HG02938 (cell line): ENCODE data around the gene P3H2.
A peak's percentile ranks its signal among the peaks of the same experiment; 100 is the strongest.

Source experiments
- ATAC-seq: cut with Tn5 transposase; IDR thresholded peaks from one replicate; pipeline ENCODE4 v1.9.1; 2021; ENCODE audit warnings: mild to moderate bottlenecking, moderate library complexity; ENCODE audit not compliant: unreplicated experiment

Gene P3H2

DNA sequence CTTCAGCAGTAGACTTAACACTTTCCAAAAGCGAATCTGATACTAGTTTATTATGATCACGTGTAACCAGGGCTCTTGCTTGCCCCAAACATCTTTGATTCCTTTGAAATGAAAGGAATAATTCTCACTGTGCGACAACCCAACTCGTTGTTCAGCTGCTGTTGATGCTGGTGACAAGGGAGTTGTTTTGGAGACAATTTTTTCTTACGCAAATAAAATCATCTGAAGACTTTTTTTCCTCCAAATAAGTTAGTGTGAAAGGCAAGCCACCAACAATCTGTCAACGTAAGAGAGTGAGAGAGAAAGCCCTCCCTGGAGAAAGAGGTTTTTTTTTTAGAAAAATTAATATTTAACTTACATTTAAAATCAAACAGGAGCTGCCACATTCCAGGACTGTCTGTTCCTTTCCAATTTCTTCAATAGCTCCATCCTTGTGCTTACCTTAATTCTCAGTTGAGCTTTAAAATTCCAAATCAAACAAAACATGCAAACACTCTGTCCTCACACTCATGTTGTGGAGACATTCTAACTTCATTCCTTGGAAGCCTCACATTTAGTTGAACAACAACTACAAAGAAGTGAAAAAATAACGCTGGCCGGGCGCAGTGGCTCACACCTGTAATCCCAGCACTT is 4.9 kb upstream of the P3H2 start:
- ATAC-seq: no peak

DNA sequence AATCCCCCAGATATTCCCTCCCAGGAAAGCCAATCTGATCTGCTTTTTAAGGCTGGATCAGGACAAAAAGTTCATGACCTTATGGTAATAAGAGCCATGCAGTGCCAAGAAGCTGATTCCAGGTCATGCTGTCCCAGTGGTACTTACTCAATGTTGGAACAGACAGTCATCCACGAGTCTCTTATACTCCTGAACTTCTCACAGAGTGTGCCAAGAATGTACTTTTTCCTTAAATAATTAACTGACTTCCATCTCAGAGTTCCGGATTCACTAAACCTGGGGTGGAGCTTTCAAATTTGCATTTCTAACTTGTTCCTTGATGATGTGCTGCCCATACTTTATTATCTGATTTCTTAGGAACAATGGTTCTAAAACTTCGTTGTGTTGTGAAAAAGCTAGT is 3.4 kb upstream of the P3H2 start:
- ATAC-seq: no peak

DNA sequence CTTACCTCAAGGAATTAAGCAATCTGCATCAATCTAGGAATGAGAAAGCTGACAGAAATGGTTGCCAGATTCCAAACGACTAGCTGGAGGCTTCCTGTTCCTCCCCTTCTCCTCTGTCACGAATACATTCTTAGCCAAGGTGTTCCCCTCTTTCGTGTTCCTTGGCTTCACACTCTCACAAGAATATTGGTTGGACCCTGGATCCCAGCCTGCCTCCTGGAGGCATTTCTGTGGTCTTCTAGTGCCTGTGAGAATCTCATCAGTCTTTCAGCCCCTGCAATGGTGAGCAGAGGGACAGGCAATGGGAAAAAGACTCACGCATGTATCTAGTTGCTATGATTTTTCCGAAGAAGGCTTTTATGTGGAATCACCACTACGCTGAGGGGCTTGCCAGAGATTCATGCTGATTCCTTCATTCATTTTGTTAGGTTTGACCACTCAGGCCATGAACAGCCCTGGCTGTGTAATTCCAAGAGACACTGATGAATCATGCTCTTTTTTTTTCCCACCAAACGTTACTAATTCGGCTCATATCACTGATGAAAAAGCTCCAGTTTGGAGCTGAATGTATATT is 1.6 kb upstream of the P3H2 start:
- ATAC-seq: no peak

DNA sequence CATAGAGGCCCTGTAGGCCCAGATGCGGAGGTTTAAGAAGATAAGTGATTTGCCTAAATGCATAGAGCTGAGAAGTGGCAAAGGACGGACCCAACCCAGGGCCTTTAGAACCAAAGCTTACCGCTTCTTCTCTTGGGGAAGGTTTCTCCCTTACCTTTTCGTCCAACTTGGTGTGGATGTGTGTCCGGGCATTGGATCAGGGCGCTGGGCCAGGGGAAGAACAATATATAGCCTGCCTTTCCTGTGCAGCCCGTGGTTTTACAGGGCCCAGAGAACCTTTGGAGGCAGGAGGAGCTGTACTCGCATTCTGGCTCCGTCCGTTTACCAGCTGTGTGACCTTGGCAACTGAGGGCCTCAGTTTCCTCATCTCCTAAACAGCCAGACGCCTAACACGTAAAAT is 686 bp upstream of the P3H2 start:
- ATAC-seq: no peak

DNA sequence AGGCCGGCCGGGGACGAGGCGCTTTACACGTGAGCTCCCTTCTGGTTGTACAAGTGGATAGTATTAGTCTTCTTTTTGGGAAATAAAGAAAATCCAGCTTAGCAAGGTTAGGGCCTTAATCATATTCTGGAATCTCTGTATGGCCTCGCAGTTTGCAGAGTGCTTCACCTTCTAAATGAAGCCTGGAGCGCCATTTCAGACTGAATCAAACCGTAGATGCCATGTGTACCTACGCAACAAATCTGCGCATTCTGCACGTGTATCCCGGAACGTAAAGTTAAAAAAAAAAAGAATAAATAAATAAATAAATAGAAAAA is 322 bp upstream of the P3H2 start:
- ATAC-seq: no peak

DNA sequence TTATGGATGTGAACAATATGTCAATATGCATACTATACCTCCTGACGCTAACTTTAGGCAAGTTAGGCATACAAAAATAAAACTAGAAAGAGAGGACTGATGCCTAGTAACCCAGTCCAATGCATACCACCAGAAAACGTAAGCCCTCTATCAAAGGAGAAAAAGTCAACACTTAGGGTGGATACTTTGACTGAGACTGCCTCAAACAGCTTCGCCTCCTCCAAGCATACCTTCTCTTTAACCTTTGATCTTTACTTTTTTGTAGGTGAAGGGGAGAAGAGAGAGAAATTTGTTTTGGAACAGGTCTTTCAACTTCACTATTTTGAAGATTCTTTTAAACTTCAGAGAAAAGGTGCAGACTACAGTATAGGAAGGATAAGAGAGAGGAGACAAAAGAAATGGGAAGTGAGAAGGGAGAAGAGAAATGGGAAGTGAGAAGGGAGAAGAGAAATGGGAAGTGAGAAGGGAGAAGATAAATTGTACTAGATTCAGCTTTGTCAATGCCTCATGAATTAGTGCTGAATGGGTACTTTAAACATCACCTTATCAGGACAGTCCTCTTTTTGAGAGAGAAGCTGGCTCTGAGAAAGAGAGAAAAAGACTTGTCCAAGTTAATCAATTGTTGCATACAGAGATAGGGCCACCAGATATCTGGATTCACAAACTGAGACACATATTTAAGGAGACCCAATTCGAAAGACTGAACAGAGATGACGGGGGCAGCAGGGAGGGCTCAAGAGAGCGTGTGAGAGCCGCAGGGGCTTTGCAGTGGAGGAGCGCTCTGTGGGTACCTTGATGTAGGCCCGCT is 1.0 kb downstream of the P3H2 start:
- peak; percentile 15 for ATAC-seq

DNA sequence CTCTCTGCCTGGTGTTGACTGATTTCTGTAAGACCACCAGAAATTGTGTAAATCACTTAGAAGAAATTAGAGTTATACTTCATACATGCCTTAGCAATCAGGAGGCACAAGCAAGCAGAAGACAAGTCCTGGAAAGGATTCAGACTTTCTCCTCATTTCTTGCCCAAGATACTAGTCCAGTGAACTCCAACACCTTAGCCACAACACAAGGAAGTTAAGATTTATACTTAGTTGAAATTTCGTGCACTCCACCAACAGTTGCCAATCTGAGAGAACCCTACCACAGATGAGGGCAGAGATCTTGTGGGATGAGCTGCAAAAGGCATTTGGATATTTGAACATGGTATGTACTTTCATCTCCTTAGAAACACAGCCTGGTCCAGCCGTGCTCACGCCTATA is 2.3 kb downstream of the P3H2 start:
- ATAC-seq: no peak

DNA sequence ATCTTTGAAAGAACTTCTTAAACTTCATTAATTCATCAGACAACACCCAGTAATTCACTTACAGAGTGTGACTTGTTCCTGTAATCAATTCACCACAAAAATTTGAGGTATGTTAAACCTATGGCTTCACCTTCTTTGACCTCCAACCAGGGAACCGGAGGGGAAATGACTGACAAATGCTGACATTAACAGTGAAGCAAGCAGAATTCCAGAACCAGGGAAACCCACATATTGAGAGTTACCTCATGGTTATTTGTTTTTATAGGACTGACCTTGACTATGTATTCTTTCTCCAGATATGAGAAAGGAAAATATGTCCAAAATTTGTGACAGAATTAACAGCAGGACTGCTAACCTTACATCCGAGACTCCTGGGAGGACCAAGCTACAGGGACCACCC is 2.7 kb downstream of the P3H2 start:
- ATAC-seq: no peak

DNA sequence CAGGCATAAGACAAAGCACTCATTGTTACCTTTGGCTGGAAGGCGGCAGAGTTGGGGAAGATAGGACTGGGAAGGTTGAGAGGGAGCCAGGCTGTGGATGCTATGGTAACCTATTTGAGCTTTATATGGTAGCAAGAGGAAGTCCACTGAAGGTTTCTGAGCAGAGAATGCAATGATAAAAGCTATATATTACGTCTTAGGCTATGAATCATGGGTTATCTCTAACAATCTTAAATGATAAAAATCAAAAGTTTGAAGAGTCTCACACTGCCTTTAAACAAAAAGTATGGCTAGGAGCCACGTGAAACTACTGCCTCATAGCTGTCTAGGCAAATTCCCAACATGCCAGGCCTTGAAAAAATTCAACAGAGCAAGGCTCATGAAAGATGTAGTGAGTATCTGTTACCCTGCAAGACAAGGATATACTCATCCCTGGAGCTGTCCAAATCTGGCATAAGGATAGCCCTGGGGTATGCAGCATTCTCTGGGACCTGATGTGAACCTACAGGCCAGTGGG is 4.1 kb downstream of the P3H2 start:
- ATAC-seq: no peak

DNA sequence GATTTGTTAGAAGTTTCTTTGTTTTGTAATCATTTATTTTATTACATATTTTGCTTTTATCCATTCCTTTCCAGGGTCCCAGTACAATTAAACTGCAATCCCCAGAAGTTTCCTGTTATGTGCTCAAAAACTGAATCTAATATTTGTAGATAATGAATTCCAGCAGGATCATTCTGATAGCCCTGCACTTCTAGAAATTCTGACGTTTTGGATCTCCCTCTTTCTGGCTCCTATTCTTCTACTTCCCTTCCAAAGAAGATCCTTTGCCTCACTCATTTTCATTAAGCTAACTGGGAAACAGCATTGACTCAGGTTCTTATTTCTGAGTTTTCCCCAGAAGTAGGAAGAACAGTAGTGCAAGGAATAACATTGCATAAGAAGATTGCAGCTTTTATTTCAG is 9.9 kb downstream of the P3H2 start:
- ATAC-seq: no peak

DNA sequence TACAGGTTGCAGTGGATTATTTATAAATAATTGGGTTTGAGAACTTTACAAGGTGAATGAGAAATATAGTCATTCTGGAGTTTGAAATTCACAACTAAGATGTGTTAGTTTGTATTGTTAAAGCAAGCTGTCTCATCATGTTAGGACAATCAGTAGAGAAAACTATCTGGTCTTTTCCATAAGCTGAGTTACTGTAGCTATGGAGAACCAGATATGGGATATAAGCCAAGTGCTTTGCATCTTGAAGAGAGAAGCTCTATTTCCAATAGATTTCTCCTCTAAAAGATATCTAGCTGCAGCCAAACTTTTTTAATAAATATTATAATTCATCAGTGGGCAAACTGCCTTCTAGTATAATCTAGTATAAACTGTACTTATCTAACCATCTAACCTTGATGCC is 11.3 kb downstream of the P3H2 start:
- ATAC-seq: no peak

DNA sequence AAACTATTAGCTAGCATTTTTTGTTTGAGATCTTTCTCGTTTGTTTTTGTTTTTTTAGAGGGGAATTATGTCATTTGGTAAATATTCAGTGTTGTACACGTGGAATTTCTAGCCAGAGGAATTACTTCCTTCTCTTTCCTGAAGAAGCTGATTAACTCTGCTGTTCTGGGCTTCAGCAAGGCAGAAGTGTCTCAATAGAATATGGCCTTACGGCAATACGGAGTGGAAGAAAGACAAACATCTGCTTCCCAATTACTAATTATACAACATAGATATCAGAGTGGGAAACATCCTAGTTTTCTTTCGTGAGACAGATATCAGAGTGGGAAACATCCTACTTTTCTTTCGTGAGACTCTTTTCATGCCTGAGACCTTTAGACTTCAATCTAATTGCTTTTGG is 11.9 kb downstream of the P3H2 start:
- ATAC-seq: no peak

DNA sequence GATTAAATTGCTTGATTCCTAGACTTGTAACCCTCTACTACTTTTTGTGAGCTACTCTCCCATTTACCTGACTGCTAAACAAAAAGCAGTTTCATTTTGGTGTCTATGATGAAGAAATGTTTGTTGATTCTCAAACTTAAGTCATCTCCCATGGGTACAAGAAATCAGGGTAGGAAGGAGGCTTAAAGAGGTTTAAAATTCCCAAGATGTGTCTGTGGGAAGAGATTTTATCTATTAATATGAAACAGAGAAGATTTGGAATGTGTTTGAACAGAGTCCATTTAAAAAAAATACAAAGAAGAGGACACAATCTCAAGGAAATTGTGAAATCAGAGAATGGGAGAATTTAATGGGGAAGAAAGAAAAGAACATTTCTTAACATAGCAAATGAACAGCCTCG is 14.8 kb downstream of the P3H2 start:
- no peak for ATAC-seq

DNA sequence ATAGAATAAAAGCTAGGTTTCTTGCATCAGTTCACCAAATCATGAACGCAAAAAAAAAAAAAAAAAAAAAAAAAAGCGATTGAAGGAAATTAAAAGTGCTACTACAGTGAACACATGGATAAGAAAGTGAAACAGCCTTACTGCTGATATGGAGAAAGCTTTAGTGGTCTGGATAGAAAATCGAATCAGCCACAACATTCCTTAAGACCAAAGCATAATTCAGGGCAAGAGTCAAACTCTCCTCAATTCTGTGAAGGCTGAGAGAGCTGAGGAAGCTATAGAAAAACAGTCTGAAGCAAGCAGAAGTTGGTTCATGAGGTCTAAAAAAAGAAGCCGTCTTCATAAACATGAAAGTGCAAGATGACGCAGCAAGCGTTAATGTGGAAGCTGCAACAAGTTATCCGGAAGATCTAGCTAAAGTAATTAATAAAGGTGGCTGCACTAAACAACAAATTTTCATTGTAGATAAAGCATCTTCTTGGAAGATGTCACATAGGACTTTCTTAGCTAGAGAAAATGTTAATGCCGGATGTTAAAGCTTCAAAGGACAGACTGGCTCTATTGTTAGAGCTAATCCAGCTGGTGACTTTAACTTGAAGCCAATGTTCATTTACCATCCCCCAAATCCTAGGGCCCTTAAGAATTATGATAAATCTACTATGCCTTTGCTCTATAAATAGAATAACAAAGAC is 19.2 kb downstream of the P3H2 start:
- no peak for ATAC-seq

DNA sequence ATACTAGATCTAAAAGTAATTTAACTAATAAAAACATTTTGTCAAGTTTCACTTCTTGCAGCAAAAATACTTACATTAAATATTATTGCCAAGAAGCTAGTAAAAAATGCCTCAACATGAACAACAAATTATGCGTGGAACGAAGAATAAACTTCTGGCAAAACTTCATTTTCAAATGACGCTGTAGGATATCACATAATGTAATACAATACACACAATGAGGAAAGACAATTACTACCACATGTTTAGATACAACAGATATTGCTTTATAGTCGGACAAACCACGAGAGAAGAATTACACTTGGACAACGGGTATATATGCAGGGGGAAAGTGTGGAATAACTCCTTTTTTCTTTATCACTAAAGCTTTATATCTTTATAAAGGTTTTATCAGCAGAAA is 21.6 kb downstream of the P3H2 start:
- ATAC-seq: no peak

DNA sequence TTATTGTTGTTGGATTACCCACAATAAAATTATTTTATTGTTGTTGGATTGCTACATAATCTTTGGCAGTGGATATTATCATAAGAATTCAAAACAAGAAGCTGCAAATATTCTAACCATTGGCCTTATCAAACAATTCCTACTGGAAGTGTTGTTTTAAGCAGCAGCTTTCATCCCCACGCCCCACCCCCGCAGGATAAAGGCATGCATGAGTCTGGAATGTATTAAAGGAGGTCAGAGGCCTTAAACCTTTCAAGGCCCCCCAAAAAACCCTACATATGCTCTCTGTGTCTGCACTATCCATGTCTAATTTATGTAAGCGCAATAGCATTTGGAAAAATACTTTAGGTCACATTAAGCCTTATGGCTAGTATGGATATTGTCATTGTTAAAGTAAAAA is 23.1 kb downstream of the P3H2 start:
- ATAC-seq: no peak

DNA sequence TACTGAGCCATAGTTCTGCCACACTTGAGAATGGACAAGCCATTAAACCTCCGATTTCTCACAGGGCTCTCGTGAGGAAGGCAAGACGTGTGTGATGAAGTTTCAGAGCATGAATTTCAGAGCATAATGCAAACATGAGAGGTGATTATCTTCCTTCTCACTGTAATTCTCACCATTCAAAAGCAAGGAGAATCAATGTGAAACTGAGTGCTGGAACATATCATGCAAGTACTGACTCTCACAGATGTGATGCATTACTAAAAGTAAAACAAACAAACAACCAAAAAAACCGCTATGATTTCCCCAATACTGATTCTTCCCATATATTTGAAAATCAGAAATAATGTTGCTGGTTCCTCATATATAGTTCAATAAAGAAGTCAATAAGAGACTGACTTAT is 23.7 kb downstream of the P3H2 start:
- no peak for ATAC-seq

DNA sequence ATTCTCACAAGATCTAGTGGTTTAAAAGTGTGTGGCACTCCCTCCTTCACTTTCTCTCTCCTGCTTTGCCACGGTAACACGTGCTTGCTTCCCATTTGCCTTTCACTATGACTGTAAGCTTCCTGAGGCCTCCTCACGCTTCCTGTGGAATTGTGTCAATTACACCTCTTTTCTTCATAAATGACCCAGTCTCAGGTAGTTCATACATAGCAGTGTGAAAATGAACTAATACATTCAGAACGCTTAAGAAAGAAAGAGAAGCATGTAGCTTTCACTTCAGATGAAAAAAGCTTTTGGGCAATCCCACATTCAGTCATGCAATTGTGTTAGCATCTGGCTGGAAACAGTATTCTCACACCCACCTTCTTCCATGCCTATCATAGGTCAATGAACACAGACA is 24.4 kb downstream of the P3H2 start:
- no peak for ATAC-seq

DNA sequence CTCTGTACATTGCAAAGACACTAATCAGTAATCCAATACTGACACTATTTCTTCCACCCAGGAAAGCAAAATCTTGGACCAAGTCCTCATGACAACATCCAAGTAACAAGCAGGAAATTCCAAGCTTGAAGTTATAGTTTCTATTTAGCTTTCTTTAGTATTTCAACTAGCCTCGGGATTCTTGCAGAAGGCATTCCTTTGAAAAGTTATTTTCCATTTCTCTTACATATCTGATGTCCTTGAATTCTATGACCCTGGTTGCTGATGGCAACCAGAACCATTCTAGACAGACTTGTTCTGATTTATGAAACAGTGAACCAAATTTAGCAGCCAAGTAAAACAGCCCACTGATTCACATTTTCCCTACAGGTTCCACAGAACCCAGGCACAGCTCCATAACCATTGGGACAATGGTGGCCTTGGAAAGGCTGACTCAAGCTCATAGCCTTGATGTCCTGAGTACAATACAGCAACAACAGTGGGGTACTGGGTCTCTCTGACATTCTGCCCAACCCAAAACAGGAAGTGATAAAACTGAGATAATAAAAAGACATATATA is 26.5 kb downstream of the P3H2 start:
- ATAC-seq: no peak

DNA sequence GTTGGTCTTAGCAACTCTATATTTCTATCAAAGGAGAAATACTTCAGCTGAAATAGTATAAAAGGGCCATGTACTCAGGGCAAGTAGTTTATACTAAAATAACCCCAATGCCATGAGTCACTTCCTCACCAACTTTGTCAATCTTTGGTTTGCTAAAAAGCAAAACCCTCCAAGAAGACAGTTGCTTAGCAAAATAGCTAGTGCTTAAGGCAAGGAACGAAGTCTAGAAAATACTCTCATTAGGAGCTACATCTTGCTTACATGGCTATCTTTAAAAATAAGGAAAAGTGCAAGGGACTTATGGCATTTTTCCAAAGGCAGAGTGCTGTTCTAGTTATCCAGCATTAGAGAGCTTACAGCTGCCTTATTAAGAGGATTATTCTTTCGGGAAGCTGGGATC is 28.4 kb downstream of the P3H2 start:
- ATAC-seq: no peak

DNA sequence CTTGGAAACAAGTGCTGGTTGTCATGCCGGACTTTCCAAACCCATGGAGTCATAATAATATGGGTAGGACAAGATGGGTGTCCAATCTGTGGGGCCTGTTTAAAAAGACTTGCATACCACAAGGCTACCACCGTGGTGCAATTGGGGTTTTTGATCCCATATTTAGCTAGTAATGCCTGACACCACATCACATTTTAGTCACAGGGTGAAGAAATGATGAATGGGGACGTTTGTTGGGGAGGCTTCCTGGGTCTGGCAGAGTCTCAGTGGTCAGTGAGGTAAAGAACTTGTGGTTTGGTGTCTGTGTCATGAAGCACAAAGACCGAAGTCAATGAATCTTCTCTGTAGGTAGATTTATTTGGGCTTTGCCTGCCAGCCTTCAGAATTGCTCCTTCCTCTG is 31.0 kb downstream of the P3H2 start:
- ATAC-seq: no peak

DNA sequence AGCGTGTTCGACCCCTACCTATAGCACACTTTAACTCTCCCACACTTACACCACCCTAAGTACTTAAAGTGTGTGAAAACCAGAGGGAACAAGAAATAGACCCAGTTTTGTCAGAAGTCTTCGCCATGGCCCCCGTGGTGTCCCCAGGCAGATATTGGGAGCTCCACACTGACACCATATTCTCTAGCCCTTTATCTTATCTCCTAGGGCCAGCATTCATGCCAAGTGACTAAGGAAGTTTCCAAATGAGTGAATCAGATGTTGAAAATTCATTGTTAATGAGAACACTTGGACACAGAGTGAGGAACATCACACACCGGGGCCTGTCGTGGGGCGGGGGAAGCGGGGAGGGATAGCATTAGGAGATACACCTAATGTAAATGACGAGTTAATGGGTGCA is 31.8 kb downstream of the P3H2 start:
- no peak for ATAC-seq
